Stimulated activated CD4-positive, alpha-beta T cell treated with anti-CD3 and anti-CD28 coated beads, Interleukin-2, amount 100 ng/mL, for 24 hours (primary cell): ENCODE results near the gene DLX2.
A peak's percentile ranks its signal among the peaks of the same experiment; 100 is the strongest.

Experiments
- DNase-seq, 2 donors: peaks; one replicate each; pipeline ENCODE4 v3.0.0-alpha.2; 2020

Gene DLX2

DNA sequence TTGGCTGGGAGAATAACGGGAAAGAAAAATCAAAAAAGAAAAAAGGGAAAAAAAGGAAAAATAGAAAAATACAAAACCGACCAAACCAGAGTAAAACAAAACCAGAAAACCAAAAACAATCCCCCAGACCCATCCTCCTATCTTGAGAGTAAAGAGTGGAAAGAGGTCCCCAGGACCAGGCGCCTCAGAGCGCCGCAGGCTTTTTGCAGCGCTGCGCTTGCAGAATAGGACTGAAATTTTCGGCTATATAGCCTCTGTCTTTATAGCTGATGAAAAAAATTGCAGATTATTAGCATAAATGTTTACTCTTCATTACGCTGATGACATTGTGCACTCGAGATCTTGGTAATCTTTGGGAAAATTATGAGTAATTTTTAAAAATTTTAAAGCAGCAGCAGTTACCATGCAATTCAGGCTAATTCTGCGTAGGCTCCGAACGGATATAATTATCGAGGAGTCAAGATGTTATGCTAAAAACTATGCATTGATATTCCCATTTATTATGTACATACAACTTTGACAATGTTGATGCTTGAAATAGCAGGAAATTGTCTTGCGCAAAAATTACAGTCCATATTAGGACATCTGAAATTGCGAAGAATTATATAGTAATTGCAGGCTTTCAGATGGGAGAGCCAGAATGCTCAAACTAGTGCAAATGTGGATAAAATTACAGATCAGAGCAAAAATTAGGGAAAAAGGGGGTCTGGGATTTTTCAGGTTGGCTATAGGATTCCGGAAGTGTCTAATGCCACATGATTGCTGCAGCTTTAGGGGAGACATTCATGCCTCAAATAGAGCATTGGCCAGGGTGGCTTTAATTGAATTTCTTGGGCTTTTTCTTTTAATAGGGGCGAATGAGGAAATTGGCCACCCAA is 9.0 kb downstream of the DLX2 start:
- no peak for DNase-seq

DNA sequence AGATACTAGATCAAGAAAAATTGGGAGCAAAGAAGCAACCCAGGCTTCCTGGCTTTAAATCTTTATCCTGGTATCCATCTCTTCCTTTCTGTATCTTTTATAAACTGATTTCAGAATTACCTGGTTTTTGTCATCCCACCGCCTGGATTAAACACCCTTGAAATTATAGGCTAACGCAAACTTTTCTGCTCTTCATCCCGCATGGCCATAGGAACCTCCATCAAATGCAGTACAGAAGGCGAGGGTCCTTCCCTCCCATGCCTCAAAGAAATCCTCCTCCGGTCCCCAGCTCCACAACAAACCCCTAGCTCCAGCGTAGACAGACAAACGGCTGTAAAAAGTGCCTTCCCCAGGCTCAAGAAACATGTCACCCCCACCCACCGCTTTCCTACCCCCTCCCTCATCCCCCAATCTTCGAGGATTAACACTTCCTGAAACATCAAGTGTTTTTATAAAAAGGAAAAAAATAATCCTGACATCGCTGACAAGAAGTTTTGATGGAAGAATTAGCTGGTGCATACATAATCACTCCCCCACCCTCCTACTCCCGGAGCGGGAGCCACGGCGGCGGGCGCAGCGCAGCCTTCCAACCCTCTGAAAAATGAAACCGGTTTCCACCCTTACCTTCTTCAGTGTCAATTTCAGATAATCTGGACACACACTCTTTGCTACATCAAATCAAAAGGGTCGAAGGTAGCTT is 9.8 kb downstream of the DLX2 start:
- no peak for DNase-seq

- DNase-seq: no peak
Measured at GRCh38 chr2:172091761-172092566, 10.7 kb downstream of the DLX2 start.

- DNase-seq: no peak
Measured at GRCh38 chr2:172091000-172091641, 11.6 kb downstream of the DLX2 start.

DNA sequence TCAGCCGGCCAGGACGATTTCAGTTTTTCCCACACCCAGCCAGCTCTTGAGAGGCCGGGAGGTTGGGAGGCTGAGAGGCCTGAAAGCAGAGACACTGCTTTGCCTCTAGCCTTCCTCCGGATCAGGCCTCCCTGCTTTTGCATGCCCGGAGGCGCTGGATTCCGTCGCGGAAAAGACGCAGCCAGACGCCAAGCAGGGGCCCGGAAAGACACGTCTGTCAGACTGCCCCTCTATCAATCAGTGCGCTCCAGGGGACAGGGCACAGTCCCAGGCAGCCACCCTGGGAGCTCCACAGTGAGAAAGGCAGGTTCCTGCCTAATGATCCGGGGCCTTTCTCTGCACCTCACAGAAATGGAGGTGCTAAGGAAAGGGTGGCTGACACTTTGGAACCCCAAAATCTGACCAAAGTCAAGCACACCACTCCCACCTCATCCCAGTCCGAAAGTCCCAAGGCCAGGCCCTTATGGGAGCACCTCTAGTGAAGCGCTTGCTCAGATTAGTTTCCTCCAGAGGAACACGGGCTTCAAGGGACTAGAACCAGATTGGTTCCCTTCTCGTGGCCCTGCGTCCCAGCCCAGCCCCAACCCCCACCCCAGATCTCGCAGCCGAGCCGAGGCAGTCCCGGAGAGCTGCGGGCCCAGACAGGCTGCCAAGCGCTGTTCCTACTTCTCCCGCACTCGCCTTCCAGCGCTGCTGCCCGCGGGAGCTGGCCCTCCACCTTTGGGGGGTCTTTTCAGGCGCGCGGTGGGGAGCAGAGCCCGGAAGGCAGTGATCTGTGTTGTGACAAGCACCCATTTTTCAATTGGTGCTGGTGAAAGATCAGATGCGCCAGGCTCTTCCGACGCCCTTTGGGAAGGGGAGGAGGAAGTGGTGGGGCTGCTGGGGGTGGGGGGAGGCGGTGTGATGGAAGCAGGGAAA is 12.4 kb downstream of the DLX2 start:
- DNase-seq: no peak

- DNase-seq: no peak
Measured at GRCh38 chr2:172089633-172090032, 13.1 kb downstream of the DLX2 start.

GRCh38 chr2:172089005-172089504 is 13.6 kb downstream of the DLX2 start:
- no peak for DNase-seq

- no peak for DNase-seq
Measured at GRCh38 chr2:172088245-172089004, 14.3 kb downstream of the DLX2 start.

DNA sequence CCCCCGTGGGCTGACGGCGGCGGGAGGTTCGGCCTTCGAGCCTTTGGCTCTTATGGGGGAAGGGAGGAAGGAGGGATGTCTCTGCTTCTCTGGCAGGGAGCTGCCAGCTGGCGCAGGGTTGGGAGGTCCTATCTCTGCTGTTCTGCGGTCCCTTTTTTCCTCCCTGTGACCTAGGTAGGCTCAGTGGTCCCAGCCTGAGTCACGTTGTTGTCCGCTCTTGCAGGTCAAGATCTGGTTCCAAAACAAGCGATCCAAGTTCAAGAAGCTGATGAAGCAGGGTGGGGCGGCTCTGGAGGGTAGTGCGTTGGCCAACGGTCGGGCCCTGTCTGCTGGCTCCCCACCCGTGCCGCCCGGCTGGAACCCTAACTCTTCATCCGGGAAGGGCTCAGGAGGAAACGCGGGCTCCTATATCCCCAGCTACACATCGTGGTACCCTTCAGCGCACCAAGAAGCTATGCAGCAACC is 14.9 kb downstream of the DLX2 start:
- no peak for DNase-seq

DNA sequence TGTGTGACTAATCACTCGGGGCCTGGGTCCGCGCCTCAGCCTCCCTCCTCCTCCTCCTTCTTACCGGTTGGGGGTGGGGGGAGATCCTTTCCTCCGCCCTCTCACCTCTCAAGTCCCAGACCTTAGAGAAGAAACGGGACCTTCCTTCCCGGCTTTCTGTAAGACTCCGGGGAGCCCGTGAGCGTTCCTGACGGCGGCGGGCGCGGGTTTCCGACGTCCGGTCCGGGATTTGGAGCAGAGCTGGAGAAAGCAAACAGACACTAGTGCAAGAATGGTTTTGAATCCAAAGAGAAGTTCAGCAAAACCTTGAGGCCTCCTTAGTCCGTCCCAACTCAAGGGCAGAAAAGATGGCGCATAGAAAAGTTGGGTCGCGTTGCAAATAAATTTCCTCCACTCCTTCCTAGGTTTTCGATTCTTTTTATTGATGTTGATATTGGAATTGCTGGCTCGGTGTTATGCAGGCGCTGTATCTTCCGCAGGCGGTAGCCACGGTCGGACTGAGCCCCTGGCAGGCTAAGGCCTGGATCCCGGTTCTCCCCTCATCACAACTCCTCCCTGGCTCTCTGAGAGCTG is 15.4 kb downstream of the DLX2 start:
- DNase-seq: no peak

DNA sequence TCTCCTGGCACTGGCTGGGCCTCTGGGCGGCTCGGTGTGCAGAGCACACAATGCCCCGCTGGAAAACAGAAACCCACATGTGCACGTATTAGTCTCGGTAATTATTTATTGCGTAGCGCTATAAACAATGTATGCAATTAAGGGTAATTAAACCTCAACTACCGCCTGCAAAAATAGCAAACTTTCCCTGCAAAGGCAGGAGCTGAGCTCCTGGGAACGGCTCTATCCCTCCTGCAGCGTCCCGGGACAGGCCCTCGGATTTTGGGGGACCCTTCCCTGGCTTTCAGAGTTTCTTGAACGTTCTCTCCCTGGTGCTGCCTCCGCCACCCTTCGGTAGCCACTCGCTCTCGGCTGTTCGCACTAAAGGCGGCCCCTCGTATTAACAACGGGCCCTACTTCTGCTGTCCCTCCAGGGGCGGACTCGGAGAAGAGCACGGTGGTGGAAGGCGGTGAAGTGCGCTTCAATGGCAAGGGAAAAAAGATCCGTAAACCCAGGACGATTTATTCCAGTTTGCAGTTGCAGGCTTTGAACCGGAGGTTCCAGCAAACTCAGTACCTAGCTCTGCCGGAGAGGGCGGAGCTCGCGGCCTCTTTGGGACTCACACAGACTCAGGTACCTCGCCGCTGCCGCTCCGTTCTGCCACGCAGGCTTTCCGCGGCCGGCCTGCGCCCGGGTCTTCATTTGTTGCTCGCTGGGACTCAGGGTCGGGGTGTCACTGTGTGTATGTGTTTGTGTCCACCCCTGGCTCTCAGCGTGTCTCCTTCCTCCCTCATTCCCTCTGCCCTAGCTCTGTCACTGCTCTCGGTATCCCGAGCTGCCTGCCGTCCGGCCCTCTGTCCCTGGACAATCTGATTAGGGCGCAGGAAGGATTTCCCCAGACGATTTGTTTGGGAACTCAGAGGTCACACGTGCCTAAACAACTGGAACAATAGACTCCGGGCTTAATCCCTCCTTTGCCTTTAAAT is 16.2 kb downstream of the DLX2 start:
- DNase-seq: peak in 1 of 2 donors; percentile 65

DNA sequence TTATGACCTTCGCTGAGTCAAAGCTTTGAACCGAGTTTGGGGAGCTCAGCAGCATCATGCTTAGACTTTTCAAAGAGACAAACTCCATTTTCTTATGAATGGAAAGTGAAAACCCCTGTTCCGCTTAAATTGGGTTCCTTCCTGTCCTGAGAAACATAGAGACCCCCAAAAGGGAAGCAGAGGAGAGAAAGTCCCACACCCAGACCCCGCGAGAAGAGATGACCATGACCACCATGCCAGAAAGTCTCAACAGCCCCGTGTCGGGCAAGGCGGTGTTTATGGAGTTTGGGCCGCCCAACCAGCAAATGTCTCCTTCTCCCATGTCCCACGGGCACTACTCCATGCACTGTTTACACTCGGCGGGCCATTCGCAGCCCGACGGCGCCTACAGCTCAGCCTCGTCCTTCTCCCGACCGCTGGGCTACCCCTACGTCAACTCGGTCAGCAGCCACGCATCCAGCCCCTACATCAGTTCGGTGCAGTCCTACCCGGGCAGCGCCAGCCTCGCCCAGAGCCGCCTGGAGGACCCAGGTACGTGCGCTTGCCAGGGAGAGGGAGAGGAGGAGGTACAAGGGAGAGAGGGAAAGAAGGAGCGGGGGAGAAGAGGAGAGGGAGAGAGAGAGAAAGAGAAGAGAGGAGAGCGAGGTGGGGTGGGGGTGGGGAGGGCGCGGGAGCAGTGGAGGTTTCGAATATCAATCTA is 17.1 kb downstream of the DLX2 start, which contains the start of gene DLX1:
DLX1 (plus strand) TSS at position 48 of the 700 bp plus-strand sequence; CDS start at position 219, 171 bp downstream.
- no peak for DNase-seq

GRCh38 chr2:172084645-172085459 is 17.8 kb downstream of the DLX2 start:
- DNase-seq: peak in 1 of 2 donors; percentile 67

GRCh38 chr2:172084395-172084644 is 18.4 kb downstream of the DLX2 start:
- no peak for DNase-seq

DNA sequence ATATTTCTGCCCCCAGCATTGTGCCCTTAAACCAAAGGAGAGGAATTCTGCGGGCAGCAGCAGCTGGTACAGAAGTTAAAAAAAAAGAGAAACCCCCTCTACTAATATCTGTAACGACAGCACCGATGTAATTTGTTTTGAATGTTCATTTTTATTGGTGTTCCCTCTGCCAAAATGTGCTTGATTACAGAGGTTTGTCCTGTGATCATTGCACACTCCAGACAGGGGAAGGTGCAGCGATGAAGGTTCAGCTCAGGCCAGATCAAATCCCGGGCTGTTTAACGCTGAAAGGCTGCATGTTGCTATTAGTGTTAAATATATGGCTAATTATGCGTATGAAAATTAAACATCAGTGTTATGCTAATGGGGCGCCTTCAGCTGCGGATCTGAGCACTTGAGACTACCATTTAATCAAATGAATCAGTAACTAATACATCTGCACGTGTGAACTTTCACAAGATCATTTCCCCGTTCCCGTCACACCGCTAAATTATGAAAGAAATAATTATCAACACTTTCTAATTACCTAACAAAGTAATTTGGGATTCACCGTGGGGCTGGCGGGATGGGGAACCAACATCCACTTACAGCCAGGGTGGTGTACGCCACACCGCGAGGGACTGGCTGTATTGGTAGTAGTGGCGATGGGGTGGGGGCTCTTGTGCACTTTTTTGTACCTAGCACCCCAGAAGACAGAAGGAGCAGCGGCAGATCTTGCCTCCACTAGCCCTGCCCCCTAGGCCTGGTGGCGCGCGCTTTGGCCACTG is 18.9 kb downstream of the DLX2 start:
- DNase-seq: no peak

DNA sequence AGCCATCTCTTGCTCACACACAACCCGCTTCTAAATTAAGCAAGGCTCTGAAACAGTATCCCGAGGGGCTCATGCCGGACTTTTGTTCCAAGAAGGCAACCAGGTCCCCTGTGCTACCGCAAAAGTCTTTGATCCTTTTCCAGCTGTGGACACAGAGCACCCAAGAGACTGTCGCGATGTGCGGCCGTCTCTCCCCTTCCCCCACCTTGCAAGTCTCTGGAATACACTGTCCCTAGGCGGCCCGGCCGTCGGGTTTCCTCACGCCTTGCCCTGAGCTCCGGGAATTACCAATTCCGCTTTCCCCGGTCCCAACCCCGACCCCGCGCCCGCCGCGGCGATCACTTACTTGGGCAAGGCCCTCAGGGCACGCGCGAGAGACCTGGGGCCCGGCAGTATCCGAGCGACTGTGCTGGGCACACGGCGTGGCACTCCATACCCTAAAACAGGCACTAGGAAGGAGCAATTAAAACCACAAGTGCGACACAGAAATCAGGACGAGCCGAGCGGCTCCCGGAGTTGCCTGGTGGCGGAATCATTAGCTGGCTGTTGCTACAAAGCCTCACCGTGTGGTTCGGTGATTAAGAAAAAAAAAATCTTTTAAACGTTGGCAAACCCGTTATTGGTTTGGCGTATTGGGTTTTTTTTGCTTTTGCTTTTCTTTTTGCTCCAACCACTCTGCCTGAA is 19.6 kb downstream of the DLX2 start:
- DNase-seq: no peak
